CD4-positive, alpha-beta T cell (primary cell): ENCODE results near the gene ITGB3. TPM values are rescaled to one million over a fixed set of nuclear protein-coding genes. Genes with fewer than 3 reads are reported as not detected.
"Not testable (repeated sequence)": the region's sequence is repeated elsewhere in the genome, so short reads cannot be mapped to it uniquely, and the experiment has no call there.

ENCODE experiments used
- ATAC-seq: fragments of 200-7000 bp; cut with Tn5 transposase; one replicate; pipeline ENCODE4 v1.10.0; 2022; ENCODE audit warnings: mild to moderate bottlenecking; ENCODE audit not compliant: poor library complexity
- CTCF ChIA-PET: fragments of 350-600 bp; sonication (Branson Sonifier 250); formaldehyde crosslinking; loops from one replicate; lab custom pipeline; 2021; ENCODE audit warnings: antibody characterized with exemption, inconsistent platforms; lab: Charles Lee
- POLR2A ChIA-PET: fragments of 350-600 bp; sonication (Branson Sonifier 250); formaldehyde crosslinking; loops from one replicate; lab custom pipeline; 2021; ENCODE audit warnings: antibody characterized with exemption, inconsistent platforms; lab: Charles Lee
- DNase-seq, 14 experiments: peaks; one replicate each; pipeline ENCODE4 v3.0.0-alpha.2; 2013 to 2020; ENCODE audit warnings: mixed read lengths in 2 of 14
- H3K27ac ChIP-seq, 2 donors: one replicate each; pipeline versions ENCODE4 v1.5.1 to v1.7.0; 2013; ENCODE audit warnings: low read length in 2 of 2, low read depth in 1 of 2, mild to moderate bottlenecking in 1 of 2
- H3K27me3 ChIP-seq, 2 experiments: 1 replicate in 1 of 2; 2 replicates in 1 of 2; pipeline versions ENCODE4 v1.6.1 to v1.7.0; 2013; ENCODE audit warnings: low read length in 2 of 2, control low read depth in 1 of 2, mild to moderate bottlenecking in 1 of 2, moderate library complexity in 1 of 2; ENCODE audit not compliant: insufficient read depth in 2 of 2, control insufficient read depth in 1 of 2
- H3K36me3 ChIP-seq: one replicate; pipeline ENCODE4 v1.6.1; 2013; ENCODE audit warnings: low read length, control low read depth; ENCODE audit not compliant: insufficient read depth
- H3K4me1 ChIP-seq: one replicate; pipeline ENCODE4 v1.6.1; 2013; ENCODE audit warnings: low read length, control low read depth; ENCODE audit not compliant: insufficient read depth
- H3K4me3 ChIP-seq: one replicate; pipeline ENCODE4 v1.5.1; 2013; ENCODE audit warnings: mild to moderate bottlenecking, low read length, moderate library complexity
- H3K9me3 ChIP-seq, 2 experiments: 1 replicate in 1 of 2; 2 replicates in 1 of 2; pipeline versions ENCODE4 v1.6.1 to v1.7.0; 2013; ENCODE audit warnings: low read length in 2 of 2, mild to moderate bottlenecking in 2 of 2, control low read depth in 1 of 2, moderate library complexity in 1 of 2; ENCODE audit not compliant: control insufficient read depth in 1 of 2, insufficient read depth in 1 of 2
- H3K27ac Mint-ChIP-seq: one replicate; pipeline ENCODE4 v1.8.0; 2020; ENCODE audit warnings: mixed read lengths
- H3K27me3 Mint-ChIP-seq: one replicate; pipeline ENCODE4 v1.8.0; 2021; ENCODE audit warnings: mixed read lengths
- H3K36me3 Mint-ChIP-seq: one replicate; pipeline ENCODE4 v1.8.0; 2021; ENCODE audit warnings: low read depth, mixed read lengths
- H3K4me1 Mint-ChIP-seq: one replicate; pipeline ENCODE4 v1.8.0; 2021; ENCODE audit warnings: low read depth, mixed read lengths
- H3K4me3 Mint-ChIP-seq: one replicate; pipeline ENCODE4 v1.8.0; 2020; ENCODE audit warnings: mild to moderate bottlenecking, mixed read lengths
- H3K9me3 Mint-ChIP-seq: one replicate; pipeline ENCODE4 v1.8.0; 2020; ENCODE audit warnings: mixed read lengths
- intact Hi-C, 2 experiments: fragments of 100-400 bp; cut with DNase I in 1 of 2; cut with micrococcal nuclease in 1 of 2; formaldehyde crosslinking; loops; one replicate each; pipeline versions ENCODE4 v1.15.1 to v1.9.0; 2023 to 2025; cut with DNase I, micrococcal nuclease
- total RNA-seq, 174 experiments: library from RNA in 2 of 174; stranded (reverse) in 2 of 174; gene quantifications; one replicate each; pipeline ENCODE4 v1.2.3 and lab custom pipeline; 2021 to 2026
- TF ChIP-seq, protein P1 (sequence below): fragments of 200-600 bp; IDR thresholded peaks from one replicate; pipeline ENCODE4 v1.8.0; 2022; ENCODE audit warnings: antibody characterized with exemption, mild to moderate bottlenecking

Gene ITGB3
- total RNA-seq, 2 experiments from 2014 or later = 0.05 TPM; not detected in 1

DNA sequence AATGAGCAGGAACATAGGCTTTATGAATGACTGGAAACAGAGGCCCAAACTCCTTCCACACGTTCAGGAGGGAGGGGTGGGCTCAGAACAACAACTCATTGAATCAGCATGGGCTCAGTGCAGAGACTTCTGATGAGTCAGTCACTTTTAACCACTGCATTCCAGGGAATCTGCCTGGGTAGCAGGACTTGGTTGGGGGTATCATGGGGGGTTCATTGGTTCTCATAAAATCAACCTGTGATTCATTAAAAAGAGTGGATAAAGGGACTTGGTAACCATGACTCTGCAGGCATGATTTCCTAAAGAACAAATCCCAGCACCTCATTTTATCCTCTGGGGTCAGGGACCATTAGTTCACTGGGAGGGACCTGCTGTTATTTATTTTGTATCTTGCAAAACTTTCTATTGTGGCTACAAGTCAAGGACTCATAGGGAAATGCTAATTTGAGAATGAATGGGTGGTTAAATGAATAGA lies 13.8 kb downstream of the ITGB3 start:
- H3K9me3 Mint-ChIP-seq = peaks cover 4% of the 10 kb centered on the region
- no peaks in the 10 kb centered on the region for H3K4me1 ChIP-seq
- no peak overlapping the region for H3K4me3 Mint-ChIP-seq
- no peaks in the 10 kb centered on the region for H3K36me3 ChIP-seq
- no peak overlapping the region for H3K27ac ChIP-seq
- peaks cover 0 to under 1% of the 10 kb centered on the region in 2 experiments for H3K27me3 ChIP-seq
- DNase-seq = no peak
- no peaks in the 10 kb centered on the region for H3K9me3 ChIP-seq
- no peak for ATAC-seq
- TF ChIP-seq, protein P1, sequence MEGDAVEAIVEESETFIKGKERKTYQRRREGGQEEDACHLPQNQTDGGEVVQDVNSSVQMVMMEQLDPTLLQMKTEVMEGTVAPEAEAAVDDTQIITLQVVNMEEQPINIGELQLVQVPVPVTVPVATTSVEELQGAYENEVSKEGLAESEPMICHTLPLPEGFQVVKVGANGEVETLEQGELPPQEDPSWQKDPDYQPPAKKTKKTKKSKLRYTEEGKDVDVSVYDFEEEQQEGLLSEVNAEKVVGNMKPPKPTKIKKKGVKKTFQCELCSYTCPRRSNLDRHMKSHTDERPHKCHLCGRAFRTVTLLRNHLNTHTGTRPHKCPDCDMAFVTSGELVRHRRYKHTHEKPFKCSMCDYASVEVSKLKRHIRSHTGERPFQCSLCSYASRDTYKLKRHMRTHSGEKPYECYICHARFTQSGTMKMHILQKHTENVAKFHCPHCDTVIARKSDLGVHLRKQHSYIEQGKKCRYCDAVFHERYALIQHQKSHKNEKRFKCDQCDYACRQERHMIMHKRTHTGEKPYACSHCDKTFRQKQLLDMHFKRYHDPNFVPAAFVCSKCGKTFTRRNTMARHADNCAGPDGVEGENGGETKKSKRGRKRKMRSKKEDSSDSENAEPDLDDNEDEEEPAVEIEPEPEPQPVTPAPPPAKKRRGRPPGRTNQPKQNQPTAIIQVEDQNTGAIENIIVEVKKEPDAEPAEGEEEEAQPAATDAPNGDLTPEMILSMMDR = no peak
- CTCF ChIA-PET = no interaction called here
- H3K27me3 Mint-ChIP-seq = peaks cover 16% of the 10 kb centered on the region
- no peak overlapping the region for H3K27ac Mint-ChIP-seq
- intact Hi-C loops = no loop called here
- no peaks in the 10 kb centered on the region for H3K4me1 Mint-ChIP-seq
- H3K36me3 Mint-ChIP-seq = no peaks in the 10 kb centered on the region
- POLR2A ChIA-PET = no interaction called here
- H3K4me3 ChIP-seq = no peak overlapping the region

DNA sequence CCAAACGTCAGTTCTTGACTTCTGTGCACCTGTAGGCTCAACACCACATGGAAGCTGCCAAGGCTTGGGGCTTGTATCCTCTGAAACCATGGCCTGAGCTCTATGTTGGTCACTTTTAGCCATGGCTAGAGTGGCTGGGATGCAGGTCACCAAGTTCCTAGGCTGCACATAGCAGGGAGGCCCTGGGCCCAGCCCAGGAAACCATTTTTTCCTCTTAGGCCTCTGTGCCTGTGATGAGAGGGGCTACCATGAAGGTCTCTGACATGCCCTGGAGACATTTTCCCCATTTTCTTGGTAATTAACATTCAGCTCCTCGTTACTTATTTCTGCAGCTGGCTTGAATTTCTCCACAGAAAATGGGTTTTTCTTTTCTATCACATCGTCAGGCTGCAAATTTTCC lies 15.3 kb downstream of the ITGB3 start:
- H3K9me3 ChIP-seq, H3K4me3 ChIP-seq, H3K36me3 ChIP-seq, intact Hi-C loops, POLR2A ChIA-PET, H3K27ac Mint-ChIP-seq, H3K36me3 Mint-ChIP-seq, H3K27ac ChIP-seq, DNase-seq, H3K27me3 ChIP-seq, ATAC-seq, CTCF ChIA-PET, H3K4me3 Mint-ChIP-seq, H3K4me1 ChIP-seq, H3K4me1 Mint-ChIP-seq, H3K9me3 Mint-ChIP-seq: not testable (repeated sequence)
- peaks cover 15% of the 10 kb centered on the region for H3K27me3 Mint-ChIP-seq

DNA sequence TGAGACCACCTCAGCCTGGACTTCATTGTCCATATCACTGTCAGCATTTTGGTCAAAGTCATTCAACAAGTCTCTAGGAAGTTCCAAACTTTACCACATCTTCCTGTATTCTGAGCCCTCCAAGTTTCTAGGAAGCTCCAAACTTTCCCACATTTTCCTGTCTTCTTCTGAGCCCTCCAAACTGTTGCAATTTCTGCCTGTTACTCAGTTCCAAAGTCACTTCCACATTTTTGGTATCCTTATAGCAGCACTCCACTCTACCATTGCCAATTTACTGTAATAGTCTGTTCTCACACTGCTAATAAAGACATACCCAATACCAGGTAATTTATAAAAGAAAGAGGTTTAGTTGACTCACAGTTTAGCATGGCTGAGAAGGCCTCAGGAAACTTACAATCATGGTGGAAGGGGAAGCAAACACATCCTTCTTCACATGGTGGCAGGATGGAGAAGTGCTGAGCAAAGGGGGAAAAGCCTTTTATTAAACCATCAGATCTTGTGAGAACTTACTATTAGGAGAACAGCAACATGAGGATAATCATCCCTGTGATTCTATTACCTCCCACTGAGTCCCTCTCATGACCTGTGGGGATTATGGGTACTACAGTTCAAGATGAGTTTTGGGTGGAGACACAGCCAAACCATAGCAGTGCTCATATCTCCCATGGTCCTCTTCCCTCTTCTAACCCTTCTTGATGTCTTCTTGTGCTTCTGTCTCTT lies 16.1 kb downstream of the ITGB3 start:
- intact Hi-C loops, H3K36me3 Mint-ChIP-seq, H3K27me3 Mint-ChIP-seq, POLR2A ChIA-PET, ATAC-seq, DNase-seq, CTCF ChIA-PET, H3K27ac ChIP-seq, H3K27me3 ChIP-seq, H3K9me3 Mint-ChIP-seq, H3K4me1 Mint-ChIP-seq, H3K27ac Mint-ChIP-seq, H3K4me1 ChIP-seq, H3K4me3 ChIP-seq, H3K36me3 ChIP-seq, H3K4me3 Mint-ChIP-seq, H3K9me3 ChIP-seq: not testable (repeated sequence)

DNA sequence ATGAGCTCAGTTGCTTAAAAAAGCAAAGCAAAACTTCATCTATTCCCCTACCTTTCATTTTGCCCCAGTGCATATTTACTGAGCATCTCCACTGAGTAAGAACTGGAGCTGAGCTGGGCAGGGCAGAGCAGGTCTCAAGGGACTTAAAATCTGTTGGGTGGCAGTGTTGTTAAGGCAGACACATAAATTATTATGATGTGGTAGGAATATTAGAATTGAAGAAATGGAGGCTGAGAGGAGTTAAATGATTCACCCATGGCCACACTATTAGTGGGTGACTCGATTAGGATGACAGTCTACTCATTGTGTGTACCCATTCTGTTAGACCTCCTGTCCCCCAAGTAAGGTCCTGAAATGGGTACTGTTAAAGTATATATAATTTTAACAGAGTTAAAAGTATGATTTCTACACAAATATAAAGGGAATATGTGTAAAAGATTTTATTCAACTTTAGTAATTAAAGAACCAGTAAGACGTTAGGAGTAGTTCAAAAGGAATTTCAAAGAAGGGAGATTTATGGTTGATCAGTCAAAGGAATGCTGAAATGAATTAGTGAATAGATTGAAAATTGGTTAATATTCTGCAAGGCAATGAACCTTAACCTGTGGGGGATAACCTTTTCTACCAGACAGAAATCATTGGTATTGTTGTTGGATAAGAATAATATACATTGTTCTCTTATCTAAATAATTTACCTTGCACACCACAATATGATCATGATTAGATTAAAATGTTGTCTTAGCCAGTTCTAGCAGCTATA lies 17.5 kb downstream of the ITGB3 start:
- no peaks in the 10 kb centered on the region for H3K27me3 ChIP-seq
- ChIA-PET POLR2A (no interaction called here), CTCF (no interaction called here)
- H3K36me3 ChIP-seq = no peaks in the 10 kb centered on the region
- no peak overlapping the region for H3K27ac ChIP-seq
- intact Hi-C loops = no loop called here
- no peaks in the 10 kb centered on the region for H3K36me3 Mint-ChIP-seq
- H3K4me3 Mint-ChIP-seq = no peak overlapping the region
- H3K4me1 Mint-ChIP-seq = no peaks in the 10 kb centered on the region
- peaks cover 14% of the 10 kb centered on the region for H3K27me3 Mint-ChIP-seq
- no peak for DNase-seq
- no peak overlapping the region for H3K27ac Mint-ChIP-seq
- no peaks in the 10 kb centered on the region for H3K9me3 ChIP-seq
- no peaks in the 10 kb centered on the region for H3K4me1 ChIP-seq
- no peak overlapping the region for H3K4me3 ChIP-seq
- no peak for ATAC-seq
- peaks cover 4% of the 10 kb centered on the region for H3K9me3 Mint-ChIP-seq
- TF ChIP-seq, protein P1 = no peak
